CD4-positive, alpha-beta T cell treated with Interleukin-6 for 4 hours (primary cell): ENCODE results near the gene NOM1.

Source experiments
- DNase-seq: peaks from one replicate; pipeline ENCODE4 v3.0.0-alpha.2; 2020; ENCODE audit warnings: mixed read lengths

The NOM1 gene

GRCh38 chr7:157005456-157006204 is 56.1 kb downstream of the NOM1 start:
- DNase-seq = no peak

GRCh38 chr7:157006205-157006747 is 56.8 kb downstream of the NOM1 start:
- DNase-seq = no peak

DNA sequence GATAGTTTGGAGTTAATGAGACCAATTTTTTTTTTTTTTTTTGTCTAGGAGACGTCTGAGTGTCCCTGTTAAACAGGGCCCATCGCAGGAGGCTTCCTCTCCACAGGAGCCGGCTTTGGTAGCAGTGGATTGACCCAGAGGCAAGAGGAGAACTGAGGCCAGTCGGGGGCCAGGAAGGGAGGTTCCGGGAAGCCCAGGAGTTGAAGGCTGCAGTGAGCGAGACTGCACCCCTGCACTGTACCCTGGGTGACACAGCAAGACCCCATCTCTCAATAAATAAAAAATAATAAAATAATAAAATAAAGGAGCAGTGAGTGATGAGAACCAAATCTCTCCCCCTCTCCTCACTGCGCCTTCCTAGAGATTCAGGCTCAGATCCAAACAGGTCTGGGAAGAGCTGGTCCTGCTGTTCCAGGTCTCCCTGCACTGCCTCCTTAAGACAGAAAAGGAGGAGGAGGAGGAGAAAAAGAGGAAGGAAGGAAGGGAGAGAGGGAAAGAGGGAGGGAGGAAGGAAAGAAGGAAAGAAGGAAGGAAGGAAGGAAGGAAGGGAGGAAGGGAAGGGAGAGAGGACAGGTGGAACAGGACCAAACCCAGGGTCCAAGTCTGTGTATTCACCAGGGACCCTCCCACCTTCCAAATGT is 57.4 kb downstream of the NOM1 start:
- DNase-seq = no peak

DNA sequence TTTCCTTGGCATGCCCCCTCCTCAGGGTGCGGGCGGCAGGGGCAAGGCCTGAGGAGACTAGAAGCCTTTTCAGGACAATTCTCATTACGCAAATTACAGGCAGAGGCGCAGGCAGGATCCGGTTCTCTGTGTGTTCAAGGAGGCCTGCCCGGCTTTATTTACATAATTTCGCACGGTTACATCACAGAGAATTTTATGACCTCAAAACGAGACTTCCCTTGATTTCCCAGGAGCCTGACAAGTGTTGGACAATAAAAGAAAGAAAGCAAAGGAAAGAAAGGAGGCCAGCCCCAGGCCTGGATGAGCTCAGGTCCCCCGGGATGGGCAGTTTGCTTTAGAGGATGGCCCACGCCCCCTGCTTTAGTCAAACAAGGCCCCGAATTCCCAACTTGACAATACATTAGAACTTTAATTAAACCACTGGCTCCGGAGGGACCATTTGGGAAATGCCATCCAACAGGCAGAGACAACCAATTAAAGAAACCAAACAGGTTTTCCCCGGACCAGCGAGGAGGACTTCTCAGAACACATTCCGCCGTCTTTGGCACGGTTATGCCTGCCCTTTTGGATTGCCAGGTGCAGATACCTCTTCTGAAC is 58.1 kb downstream of the NOM1 start:
- DNase-seq = no peak

DNA sequence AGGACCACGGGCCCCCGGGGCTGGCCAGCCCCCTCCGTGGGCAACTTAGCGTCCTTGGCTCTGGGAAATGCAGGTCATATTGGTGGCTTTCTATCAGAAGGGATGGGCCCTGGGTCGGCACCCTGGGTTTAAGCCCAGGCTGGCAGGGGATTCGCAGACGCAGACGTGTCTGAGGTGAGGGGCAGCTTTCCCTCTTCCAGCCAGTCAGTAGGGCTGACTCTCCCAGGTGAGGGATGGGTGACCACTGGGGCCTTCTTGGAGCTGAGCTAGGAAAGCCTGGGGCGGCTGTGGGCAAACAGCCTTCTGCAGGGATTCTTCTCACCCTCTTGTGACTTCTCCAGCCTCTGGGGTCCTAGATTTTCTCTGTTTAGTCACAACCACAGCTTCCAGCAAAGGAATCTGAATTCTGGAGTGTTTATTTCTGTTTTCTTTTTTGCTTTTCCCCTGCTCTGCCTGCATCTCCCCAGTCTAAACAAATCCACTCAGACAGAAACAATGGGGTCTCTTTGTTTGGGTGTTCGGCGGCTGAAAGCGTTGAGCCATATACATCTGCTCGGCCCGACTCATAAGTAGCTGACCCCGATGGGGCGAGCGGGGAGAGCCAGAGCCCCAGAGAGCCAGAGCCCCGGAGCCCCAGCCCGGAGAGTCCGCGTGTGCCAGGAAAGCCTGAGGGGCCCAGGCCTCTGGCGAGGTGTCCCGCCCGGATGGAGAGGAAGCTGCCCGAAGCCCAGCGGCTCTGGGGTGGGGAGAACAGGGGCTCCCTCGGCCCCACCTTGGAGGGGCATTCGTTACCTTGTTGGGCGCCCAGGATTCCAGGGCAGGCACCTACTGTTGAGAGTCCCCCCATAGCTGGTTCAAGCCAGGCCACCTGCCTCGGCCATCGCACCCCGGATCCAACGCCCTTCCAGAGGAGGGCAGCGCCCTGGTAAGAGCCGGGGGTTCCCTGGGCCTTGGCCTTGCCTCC is 59.0 kb downstream of the NOM1 start:
- DNase-seq = no peak

DNA sequence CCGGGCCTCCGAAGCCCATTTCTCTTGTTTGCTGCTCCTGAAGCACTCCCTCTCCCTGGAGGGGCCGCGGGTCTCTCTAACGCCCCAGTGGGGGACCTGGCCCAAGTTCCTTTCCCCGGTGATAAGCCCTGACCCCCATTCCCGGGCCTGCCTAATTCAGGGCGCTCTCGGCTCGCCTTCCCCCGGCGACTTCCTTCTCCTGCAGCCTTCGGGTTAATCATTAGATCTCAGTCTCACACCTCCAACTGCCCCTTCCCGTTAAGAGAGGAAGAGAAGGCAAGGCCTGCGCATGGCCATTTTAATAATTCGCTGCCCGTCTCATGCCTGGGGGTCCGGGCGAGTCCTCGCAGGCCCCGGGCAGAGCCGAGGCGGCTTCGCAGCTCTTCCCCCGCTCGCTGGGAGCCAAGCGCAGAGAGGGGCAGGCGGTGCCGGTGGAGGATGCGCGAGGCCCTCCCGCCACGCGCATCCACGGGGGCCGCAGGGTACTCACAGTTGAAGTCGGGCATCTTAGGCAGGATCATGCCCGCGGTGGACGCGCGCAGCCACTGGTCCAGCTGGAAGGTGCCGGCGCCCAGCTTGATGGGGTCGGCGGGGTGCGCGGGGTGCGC is 59.8 kb downstream of the NOM1 start:
- no peak for DNase-seq

- DNase-seq = no peak
These were observed 60.5 kb downstream of the NOM1 start for GRCh38 chr7:157009778-157010587.

DNA sequence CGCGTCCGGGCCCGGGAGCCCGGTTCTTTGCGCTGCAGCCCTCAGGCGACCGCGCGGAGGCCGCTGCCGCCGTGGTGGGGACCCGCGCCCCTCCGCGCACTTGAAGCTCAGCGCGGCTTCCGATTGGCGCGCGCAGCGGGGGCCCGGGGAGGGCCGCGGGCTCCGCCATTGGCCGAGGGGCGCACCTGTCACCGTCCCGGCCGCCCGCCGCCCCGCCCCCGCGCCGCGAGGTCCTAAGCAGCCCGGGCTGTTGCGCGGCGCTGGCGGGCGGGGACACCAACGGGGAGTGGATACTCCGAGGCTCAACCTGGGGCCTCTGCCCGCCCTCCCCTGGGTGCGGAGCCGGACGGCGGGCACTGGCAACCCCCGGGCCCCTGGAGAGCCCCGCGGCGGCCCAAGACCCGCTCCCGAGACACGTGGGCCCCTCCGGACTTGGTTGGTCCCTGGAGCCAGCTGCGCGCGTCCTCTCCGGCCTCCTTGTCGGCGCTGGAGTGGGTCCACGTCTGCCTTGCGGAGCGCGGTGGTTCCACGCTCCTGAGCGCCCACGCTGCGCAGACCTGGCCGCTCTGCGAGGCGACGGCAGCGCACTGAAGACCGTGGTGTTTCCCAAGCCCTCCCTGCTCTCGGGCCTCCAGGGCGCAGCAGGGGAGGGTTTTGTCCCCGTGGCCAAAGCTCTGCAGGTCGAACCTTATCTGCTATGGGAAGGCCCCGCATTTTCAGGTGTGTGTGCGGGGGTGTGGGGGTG is 61.2 kb downstream of the NOM1 start, which contains the start of gene MNX1:
MNX1 (minus strand) TSS at position 76 of the 745 bp plus-strand sequence. CDS start 313 bp downstream, outside the sequence.
- peak; percentile 39 for DNase-seq

DNA sequence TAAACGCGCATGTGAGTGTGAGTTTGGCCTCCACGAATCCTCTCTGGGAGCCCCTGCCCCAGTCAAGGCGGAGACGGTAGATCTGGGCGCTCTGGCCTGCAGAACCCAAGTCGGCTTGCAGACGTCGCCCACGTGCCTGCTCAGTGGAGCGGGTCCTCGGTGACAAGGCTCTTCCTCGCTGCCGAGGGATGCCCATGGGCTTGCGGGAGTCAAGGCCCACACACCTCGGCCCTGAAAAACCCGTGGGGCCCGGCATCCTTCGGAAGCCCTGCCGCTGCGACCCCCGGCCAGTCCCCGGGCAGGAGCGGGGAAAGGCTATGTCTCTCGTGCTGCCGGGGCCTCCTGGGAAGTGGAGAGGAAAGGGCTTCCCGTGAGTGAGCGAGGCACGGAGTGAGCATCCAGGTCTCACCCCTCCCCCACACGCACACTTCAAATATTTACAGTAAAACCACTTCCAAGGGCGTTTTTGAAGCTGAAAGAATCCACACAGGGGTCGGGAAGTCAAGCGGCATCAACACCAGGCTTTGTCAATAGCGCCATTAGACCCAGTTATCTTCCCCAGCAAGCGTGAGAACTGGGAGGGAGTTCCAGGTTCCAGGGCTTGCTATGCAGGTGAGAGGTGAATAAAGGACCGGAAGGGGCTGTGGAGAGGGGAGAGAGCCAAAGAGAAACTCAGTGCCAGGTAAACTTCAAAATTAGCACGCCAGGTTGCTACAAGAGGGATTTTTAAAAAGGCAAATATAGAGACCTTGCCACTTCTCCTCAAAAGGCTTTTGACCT is 62.0 kb downstream of the NOM1 start:
- DNase-seq = no peak

DNA sequence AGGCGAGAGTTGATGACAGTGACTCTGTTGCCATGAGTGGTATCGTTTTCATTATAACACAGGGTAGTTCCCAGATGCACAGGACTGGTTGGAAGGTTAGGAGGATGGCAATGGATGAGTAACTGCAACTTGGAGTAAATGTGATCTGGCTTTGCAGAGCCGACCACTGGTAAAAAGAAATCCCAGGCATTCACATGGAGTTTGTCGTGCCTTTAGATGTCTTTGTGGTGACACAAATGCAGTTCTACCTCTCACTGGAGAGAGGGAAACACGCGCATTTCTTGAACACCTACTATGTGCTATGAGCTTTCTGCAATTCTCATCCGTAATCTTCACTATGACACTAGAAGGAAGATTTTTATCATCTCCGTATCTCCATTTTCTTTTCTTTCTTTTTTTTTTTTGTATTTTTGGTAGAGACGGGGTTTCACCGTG is 62.6 kb downstream of the NOM1 start:
- no peak for DNase-seq

DNA sequence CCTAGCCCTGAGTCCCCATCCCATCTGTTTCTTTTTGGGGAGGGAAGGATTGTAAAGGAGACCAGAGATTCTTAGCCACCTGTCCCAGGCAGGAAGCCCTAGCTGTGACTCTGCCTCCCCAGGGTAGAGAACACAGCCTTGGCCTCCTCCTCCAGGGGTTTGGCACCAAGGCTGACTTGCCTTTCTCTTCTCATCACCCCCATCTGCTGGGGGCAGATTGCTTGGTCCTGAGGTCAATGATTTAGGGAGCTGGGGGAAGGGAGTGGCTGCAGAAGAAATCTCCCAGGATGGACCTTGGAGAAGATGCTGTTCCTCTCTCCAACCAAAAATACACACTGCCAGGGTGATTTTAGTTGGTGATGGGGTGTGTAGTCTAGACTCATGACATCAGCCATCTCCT is 63.6 kb downstream of the NOM1 start:
- DNase-seq = no peak

DNA sequence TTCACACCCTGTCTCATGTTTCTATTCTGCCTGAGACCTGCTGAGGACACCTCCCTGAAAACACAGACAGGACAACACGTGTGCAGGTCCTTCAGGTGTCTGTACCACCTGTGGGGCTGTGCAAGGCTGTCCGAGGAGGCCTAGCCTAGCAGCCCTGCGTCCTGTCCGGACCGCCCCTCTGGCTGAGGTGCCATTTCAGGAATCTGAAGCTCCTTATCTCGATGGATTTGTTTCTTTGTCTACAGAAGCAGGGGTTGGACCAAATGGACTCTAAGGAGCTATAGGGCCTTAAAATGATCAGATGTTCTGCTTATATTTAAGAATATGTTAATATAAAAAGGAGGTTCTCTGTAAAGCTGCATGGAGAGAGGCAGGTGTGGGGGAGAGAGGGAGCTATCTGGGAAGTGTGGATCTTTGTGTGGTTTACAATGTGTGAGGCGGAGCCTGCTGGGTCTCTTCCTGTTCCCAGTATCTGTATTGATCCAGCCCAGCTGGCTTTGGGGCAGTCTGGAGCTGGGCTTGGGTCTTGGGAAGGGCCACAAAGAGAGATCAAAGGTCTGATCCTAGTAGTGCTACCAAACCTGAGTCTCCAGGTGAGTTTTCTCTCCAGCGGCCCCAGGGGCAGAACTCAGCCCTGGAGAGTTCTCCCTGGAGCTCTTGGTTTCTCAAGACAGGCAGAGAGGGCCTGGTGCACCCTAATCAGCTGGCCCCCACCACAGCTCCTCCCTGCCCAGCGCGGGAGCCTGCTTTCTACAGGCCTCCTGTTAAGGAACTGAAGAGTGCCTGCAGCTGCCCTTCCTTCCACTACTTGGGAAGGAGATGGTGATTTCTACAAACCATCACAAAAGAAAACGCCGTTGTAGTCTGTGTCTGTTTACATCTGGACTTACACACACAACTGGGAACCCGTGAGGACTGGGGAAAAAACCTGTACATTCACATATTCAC is 64.4 kb downstream of the NOM1 start:
- DNase-seq = no peak

- DNase-seq = no peak
These were observed 65.4 kb downstream of the NOM1 start for GRCh38 chr7:157014635-157015555.

DNA sequence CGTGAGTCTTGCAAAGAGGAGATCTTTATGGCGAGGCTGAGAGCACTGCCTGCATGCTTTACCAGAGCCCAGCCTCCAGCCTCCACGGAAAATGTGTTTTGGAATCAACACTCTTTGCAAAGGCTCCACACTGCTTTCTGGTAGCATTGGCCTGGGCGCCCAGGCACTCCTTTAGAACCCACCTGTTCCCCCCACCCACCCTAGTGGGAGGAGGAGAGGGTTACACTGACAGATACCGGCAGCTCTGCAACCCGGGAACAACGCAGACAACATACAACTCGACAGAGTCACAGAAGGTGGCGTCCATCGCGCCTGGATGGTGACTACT is 66.5 kb downstream of the NOM1 start:
- no peak for DNase-seq

DNA sequence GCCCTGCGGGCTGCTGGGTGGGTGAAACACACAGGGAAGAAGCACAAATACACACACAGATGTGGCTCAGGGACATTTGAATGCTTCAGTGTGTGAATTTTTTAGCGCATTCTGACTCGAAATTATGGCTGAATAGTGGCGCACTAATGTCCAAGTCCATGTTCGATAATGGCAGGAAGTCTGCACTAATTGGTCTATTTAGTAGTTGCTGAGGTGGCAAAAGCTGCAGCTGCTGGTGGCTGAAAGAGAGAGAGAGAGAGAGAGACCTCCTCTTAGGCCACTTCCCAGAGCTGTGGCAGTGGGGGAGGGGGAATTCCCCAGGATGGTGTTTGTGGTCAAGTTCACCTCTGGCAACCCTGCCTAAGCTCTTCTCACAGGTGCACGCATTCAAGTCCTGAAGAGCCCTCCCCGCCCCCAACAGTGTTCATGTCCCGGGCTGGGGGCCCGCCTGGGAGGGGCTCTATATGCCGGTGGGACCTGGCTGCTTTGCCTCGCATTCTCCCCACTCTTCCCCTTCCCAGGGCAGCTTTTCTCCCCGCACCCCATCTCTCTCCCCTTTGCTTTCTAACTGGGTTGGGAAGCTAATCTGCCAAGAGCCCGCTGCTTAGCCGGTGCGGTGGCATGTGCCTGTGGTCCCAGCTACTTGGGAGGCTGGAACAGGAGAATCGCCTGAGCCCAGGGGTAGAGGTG is 67.0 kb downstream of the NOM1 start:
- no peak for DNase-seq

- no peak for DNase-seq
These were observed 67.6 kb downstream of the NOM1 start for GRCh38 chr7:157017149-157017548.
